HG03196 (cell line): ENCODE results near the gene ZNF280A.
"Not testable (repeated sequence)": the region's sequence is repeated elsewhere in the genome, so short reads cannot be mapped to it uniquely, and the experiment has no call there.

Experiments used
- ATAC-seq: cut with Tn5 transposase; IDR thresholded peaks from one replicate; pipeline ENCODE4 v1.9.1; 2021; ENCODE audit not compliant: unreplicated experiment

ZNF280A gene

GRCh38 chr22:22469527-22469926 is 50.5 kb downstream of the ZNF280A start:
- no peak for ATAC-seq

- ATAC-seq = not testable (repeated sequence)
Observed at GRCh38 chr22:22468794-22469469, 51.1 kb downstream of the ZNF280A start.

- ATAC-seq = no peak
Observed at GRCh38 chr22:22467112-22467511, 53.0 kb downstream of the ZNF280A start.

- no peak for ATAC-seq
Observed at GRCh38 chr22:22465782-22466181, 54.3 kb downstream of the ZNF280A start.

- no peak for ATAC-seq
Observed at GRCh38 chr22:22465094-22465602, 54.9 kb downstream of the ZNF280A start.

- no peak for ATAC-seq
Observed at GRCh38 chr22:22464541-22465054, 55.5 kb downstream of the ZNF280A start.

GRCh38 chr22:22463855-22464540 is 56.1 kb downstream of the ZNF280A start:
- ATAC-seq = no peak
